Measurements from ENCODE around the gene UBE2H. TPM values are rescaled to one million over a fixed set of nuclear protein-coding genes. Genes with fewer than 3 reads are reported as not detected.
A peak's percentile ranks its signal among the peaks of the same experiment; 100 is the strongest.

UBE2H gene
- total RNA-seq, 2 donors from 2014 or later, result 77.9 to 84.2 TPM

DNA sequence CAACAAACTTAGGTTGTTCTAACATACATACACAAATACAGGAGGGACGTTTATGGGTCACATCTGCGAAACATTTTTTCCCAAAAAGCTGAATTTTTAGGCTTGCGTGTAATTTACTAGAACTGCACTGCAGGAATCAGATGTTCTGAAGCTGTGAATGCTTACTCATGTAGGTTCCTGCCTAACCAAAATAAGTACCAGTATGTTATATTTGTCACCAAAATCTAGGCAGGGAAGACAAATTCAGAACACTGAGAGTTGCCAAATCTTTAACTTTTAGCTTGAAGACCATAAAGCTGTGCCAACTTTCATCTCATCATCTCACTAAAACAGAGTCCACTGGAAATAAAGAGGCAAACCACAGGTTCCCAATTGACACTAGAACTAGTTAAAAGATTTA is 5.7 kb downstream of the UBE2H start:
- H3K27me3 Mint-ChIP-seq, result no peaks in the 10 kb centered on the region
- H3K27ac Mint-ChIP-seq, result peak overlapping the region; percentile 34

DNA sequence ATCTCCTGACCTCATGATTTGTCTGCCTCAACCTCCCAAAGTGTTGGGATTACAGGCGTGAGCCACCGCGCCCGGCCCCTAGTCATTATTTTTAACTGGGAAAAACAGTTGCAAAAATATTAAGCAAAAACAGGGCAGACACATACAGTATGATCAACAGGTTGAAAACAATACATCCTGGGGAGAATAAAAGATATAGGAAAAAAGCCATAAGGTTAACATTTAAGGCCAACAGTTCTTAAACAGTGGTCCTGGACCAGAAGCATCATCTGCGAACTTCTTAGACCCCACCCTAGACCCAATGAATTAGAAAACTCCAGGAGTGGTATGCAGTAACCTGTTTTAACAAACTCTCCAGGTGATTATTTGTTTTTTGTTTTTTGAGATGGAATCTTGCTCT is 6.5 kb downstream of the UBE2H start:
- H3K4me1 Mint-ChIP-seq, result peaks cover 4% of the 10 kb centered on the region
- peaks cover 5% of the 10 kb centered on the region for H3K36me3 Mint-ChIP-seq (ENCODE audit: low read depth)
- DNase-seq (no peak), ATAC-seq (no peak)
- H3K4me3 Mint-ChIP-seq, result no peak overlapping the region
- no peaks in the 10 kb centered on the region for H3K27me3 Mint-ChIP-seq
- H3K9me3 ChIP-seq (ENCODE audit: control insufficient read depth, low read length, poor library complexity, severe bottlenecking), result no peaks in the 10 kb centered on the region
- H3K27ac Mint-ChIP-seq, result peak overlapping the region; percentile 34

More for the DNA sequence above, 5.7 kb downstream of the UBE2H start:
- ATAC-seq (no peak), DNase-seq (no peak)
- Mint-ChIP-seq H3K4me1 (peaks cover 9% of the 10 kb centered on the region), H3K36me3 (ENCODE audit: low read depth) (peaks cover 5% of the 10 kb centered on the region), H3K4me3 (no peak overlapping the region)
- no peaks in the 10 kb centered on the region for H3K9me3 ChIP-seq (ENCODE audit: control insufficient read depth, low read length, poor library complexity, severe bottlenecking)

DNA sequence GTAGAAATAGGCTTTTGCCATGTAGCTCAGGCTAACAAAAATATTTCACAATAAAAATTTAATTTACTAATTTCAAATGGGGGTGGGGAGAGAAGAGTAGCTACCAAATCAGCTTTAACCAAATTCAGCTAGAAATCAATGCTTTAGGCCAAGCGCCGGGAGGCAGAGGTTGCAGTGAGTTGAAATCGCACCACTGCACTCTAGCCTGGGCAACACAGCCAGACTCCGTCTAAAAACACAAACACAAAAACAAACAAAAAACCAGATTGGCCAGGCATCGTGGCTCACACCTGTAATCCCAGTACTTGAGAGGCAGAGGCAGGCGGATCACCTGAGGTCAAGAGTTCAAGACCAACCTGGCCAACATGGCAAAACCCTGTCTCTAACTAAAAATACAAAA is 9.4 kb downstream of the UBE2H start:
- no peaks in the 10 kb centered on the region for H3K27me3 Mint-ChIP-seq
- no peak for ATAC-seq
- no peak overlapping the region for H3K27ac Mint-ChIP-seq
- peaks cover 5% of the 10 kb centered on the region for H3K36me3 Mint-ChIP-seq (ENCODE audit: low read depth)
- H3K9me3 ChIP-seq (ENCODE audit: control insufficient read depth, low read length, poor library complexity, severe bottlenecking), result no peaks in the 10 kb centered on the region
- no peak for DNase-seq
- H3K4me1 Mint-ChIP-seq, result peaks cover 10% of the 10 kb centered on the region
- H3K4me3 Mint-ChIP-seq, result no peak overlapping the region

DNA sequence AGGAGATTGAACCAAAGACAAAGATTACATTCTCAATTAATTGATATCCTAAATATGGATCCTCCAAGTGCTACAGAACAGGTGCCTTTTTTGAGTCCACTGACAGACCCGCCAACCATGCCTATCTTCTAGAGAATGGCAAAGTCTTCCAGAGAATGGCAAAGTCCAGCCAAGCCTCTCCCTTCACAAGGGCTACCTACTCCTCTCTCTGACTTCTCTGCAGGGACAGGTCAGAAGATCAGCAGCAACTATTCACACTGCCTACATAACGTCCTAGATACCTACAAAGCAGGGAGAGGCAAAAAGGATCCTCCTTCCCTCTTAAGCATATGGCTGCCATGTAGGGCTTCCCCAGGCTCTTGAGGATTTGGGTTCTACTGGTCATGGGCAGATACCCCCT is 12.4 kb downstream of the UBE2H start:
- ATAC-seq (no peak), DNase-seq (no peak)
- H3K27me3 Mint-ChIP-seq, result no peaks in the 10 kb centered on the region
- H3K36me3 Mint-ChIP-seq (ENCODE audit: low read depth), result peaks cover 5% of the 10 kb centered on the region
- no peak overlapping the region for H3K4me3 Mint-ChIP-seq
- peaks cover 15% of the 10 kb centered on the region for H3K4me1 Mint-ChIP-seq
- H3K27ac Mint-ChIP-seq, result peak overlapping the region; percentile 62
- no peaks in the 10 kb centered on the region for H3K9me3 ChIP-seq (ENCODE audit: control insufficient read depth, low read length, poor library complexity, severe bottlenecking)

- H3K27ac Mint-ChIP-seq, result peak overlapping the region; percentile 62
- DNase-seq, result no peak
- no peaks in the 10 kb centered on the region for H3K27me3 Mint-ChIP-seq
- no peak overlapping the region for H3K4me3 Mint-ChIP-seq
- peaks cover 13% of the 10 kb centered on the region for H3K4me1 Mint-ChIP-seq
- peaks cover 3% of the 10 kb centered on the region for H3K36me3 Mint-ChIP-seq (ENCODE audit: low read depth)
- no peaks in the 10 kb centered on the region for H3K9me3 ChIP-seq (ENCODE audit: control insufficient read depth, low read length, poor library complexity, severe bottlenecking)
- ATAC-seq, result no peak
These were observed 12.9 kb downstream of the UBE2H start for GRCh38 chr7:129939881-129940280.

DNA sequence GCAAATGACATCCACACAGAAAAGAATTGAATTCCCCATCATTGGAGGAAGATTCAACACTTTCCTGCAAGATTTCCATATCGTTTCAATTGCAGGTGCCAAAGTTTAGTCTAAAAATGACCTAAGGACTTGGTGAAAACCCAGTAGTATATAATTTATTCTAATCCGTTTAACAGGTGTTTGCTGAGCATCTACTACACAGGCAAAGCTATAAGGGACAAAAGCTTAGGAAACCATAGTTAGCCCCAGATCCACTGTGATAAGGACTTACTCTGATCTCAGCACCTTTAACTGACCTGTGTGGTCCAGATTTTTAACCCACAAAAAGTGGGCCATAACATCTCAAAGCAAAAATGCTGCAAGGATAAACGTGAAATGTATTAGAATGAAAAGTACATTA is 19.1 kb downstream of the UBE2H start:
- peaks cover 3% of the 10 kb centered on the region for H3K36me3 Mint-ChIP-seq (ENCODE audit: low read depth)
- DNase-seq (no peak), ATAC-seq (no peak)
- H3K27ac Mint-ChIP-seq, result no peak overlapping the region
- no peak overlapping the region for H3K4me3 Mint-ChIP-seq
- H3K9me3 ChIP-seq (ENCODE audit: control insufficient read depth, low read length, poor library complexity, severe bottlenecking), result no peaks in the 10 kb centered on the region
- H3K4me1 Mint-ChIP-seq, result peaks cover 8% of the 10 kb centered on the region
- no peaks in the 10 kb centered on the region for H3K27me3 Mint-ChIP-seq

DNA sequence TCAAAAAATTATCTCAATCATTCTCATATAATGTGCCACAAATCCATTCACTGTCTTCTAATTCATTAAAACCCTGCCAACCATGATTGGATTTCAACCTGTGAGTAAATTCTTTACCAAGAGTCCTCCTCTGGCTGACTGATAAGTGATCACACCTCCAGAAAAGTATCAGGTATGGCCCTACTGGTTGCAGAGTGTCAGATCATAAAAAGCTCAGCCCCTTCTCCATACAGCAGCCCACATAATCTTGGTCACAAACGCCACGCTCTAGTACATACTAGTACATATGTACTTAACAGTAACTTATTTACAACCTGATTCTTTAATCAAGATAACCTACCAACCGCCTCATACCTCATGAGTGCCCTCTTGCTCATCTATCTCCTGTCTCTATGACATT is 26.1 kb downstream of the UBE2H start:
- ATAC-seq, result no peak
- Mint-ChIP-seq H3K27me3 (no peaks in the 10 kb centered on the region), H3K36me3 (ENCODE audit: low read depth) (peaks cover 5% of the 10 kb centered on the region), H3K4me1 (peaks cover 20% of the 10 kb centered on the region), H3K4me3 (no peak overlapping the region), H3K27ac (no peak overlapping the region)
- no peak for DNase-seq
- H3K9me3 ChIP-seq (ENCODE audit: control insufficient read depth, low read length, poor library complexity, severe bottlenecking), result no peaks in the 10 kb centered on the region

DNA sequence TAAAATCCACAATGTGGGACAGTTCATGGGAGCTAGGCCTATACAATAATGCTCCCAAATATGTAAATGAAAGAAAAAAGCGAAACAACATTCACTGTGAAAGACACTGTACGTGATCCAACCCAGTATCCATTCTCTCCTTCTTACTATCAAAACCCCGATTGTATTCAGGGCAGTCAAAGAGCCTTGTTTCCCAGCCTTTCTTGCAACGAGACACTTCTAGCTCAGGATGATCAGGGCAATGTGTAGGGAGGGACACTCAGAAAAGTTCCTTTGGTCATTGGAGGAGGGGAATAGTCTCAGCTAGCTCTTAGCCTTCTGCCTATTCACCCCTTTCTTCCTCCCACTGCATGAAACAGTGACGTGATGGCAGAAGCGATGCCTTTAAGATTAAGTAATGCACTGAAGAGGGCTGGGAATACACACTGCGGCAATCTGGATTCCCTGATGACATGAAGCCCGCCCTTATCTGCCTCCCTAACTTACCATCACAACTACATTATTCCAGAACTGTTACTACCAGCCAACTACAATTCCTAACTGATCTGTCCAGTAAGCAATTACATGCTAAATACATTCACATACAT is 27.3 kb downstream of the UBE2H start:
- H3K4me1 Mint-ChIP-seq, result peaks cover 20% of the 10 kb centered on the region
- peaks cover 5% of the 10 kb centered on the region for H3K36me3 Mint-ChIP-seq (ENCODE audit: low read depth)
- no peak for ATAC-seq
- H3K9me3 ChIP-seq (ENCODE audit: control insufficient read depth, low read length, poor library complexity, severe bottlenecking), result no peaks in the 10 kb centered on the region
- DNase-seq, result no peak
- H3K27ac Mint-ChIP-seq, result no peak overlapping the region
- no peak overlapping the region for H3K4me3 Mint-ChIP-seq
- no peaks in the 10 kb centered on the region for H3K27me3 Mint-ChIP-seq

DNA sequence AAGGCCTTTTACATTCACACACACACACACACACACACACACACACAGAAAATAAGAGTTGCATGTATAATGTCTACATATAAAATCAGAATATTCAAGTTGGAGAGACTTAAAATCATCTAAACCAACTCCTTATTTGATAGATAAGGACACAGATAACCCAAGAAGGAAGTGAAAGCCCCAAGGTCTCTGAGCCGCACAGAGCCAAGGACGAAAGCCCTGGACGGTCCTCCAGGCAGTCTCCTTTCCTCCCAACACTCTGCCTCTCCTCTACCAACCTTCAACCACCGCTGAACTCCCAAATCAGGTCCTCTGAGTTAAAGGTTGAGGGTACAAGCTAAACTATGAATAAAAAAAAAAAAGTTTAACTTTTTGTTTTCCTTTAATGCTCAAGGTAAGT is 28.2 kb downstream of the UBE2H start:
- H3K4me1 Mint-ChIP-seq, result peaks cover 27% of the 10 kb centered on the region
- DNase-seq, result no peak
- no peaks in the 10 kb centered on the region for H3K27me3 Mint-ChIP-seq
- no peak for ATAC-seq
- H3K9me3 ChIP-seq (ENCODE audit: control insufficient read depth, low read length, poor library complexity, severe bottlenecking), result no peaks in the 10 kb centered on the region
- peak overlapping the region; percentile 39 for H3K27ac Mint-ChIP-seq
- no peak overlapping the region for H3K4me3 Mint-ChIP-seq
- H3K36me3 Mint-ChIP-seq (ENCODE audit: low read depth), result peaks cover 5% of the 10 kb centered on the region

DNA sequence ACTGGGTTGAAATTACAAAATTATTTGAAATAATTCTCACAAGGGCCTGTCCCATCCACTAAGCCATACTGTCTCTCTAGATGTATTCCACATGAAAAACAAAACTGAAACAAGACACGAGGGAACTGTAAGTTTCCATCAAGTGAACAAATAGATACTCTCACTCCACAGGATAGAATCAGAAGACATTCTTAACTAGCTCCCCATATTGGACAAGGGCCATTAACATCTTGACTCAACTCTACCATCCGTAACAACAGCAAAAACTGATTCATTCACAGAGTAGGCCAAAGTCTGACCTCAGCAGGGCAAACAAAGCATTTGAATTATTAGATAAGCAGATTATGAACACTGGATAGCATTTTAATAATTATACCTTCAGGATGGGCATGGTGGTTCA is 29.1 kb downstream of the UBE2H start:
- Mint-ChIP-seq H3K36me3 (ENCODE audit: low read depth) (peaks cover 6% of the 10 kb centered on the region), H3K4me1 (peaks cover 27% of the 10 kb centered on the region), H3K4me3 (peak overlapping the region; percentile 82), H3K27ac (peak overlapping the region; percentile 39), H3K27me3 (no peaks in the 10 kb centered on the region)
- no peaks in the 10 kb centered on the region for H3K9me3 ChIP-seq (ENCODE audit: control insufficient read depth, low read length, poor library complexity, severe bottlenecking)
- DNase-seq (no peak), ATAC-seq (no peak)

DNA sequence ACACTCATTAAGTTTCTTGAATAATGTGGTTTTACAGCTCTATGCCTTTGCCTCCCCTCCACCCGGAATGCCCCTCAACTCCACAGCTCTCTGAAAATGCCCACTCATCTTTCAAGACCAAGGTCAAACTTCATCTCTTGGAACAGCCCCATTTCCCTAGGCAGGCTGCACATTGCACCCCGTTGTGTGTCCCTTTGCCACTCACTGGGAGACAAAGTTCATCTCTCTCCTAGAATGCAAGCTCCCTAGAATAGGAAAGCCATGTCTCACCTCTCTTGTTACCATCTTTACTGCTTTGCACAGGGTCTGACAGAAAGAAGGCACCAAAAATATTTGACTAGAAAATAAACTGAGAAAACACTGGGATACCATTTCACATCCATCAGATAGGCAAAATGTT is 33.3 kb downstream of the UBE2H start:
- H3K27ac Mint-ChIP-seq, result no peak overlapping the region
- H3K4me3 Mint-ChIP-seq, result no peak overlapping the region
- ATAC-seq (no peak), DNase-seq (no peak)
- H3K36me3 Mint-ChIP-seq (ENCODE audit: low read depth), result peaks cover 6% of the 10 kb centered on the region
- H3K4me1 Mint-ChIP-seq, result peaks cover 41% of the 10 kb centered on the region
- no peaks in the 10 kb centered on the region for H3K9me3 ChIP-seq (ENCODE audit: control insufficient read depth, low read length, poor library complexity, severe bottlenecking)
- no peaks in the 10 kb centered on the region for H3K27me3 Mint-ChIP-seq

DNA sequence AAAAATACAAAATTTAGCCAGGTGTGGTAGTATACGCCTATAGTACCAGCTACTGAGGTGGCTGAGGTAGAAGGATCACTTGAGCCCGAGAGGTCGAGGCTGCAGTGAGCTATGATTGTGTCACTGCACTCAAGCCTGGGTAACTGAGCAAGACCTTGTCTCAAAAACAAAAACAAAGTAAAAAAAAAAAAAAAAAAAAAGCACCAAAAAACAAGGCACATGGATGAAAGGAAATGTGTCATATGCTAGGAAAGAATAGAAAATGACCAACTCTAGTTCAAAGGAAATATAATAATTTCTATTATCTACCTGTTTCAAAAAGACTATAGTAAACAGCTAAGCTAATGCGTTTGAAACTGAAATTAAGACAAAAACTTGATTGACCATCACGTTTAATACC is 33.8 kb downstream of the UBE2H start:
- H3K9me3 ChIP-seq (ENCODE audit: control insufficient read depth, low read length, poor library complexity, severe bottlenecking), result no peaks in the 10 kb centered on the region
- Mint-ChIP-seq H3K36me3 (ENCODE audit: low read depth) (peaks cover 6% of the 10 kb centered on the region), H3K27me3 (no peaks in the 10 kb centered on the region), H3K27ac (no peak overlapping the region), H3K4me3 (no peak overlapping the region), H3K4me1 (peaks cover 42% of the 10 kb centered on the region)
- DNase-seq (no peak), ATAC-seq (no peak)

GRCh38 chr7:129917934-129918333 is 34.8 kb downstream of the UBE2H start:
- DNase-seq (no peak), ATAC-seq (no peak)
- no peak overlapping the region for H3K27ac Mint-ChIP-seq
- peaks cover 41% of the 10 kb centered on the region for H3K4me1 Mint-ChIP-seq
- H3K27me3 Mint-ChIP-seq, result no peaks in the 10 kb centered on the region
- no peaks in the 10 kb centered on the region for H3K9me3 ChIP-seq (ENCODE audit: control insufficient read depth, low read length, poor library complexity, severe bottlenecking)
- no peak overlapping the region for H3K4me3 Mint-ChIP-seq
- H3K36me3 Mint-ChIP-seq (ENCODE audit: low read depth), result peaks cover 4% of the 10 kb centered on the region

GRCh38 chr7:129914536-129915272 is 38.1 kb downstream of the UBE2H start:
- peaks cover 9% of the 10 kb centered on the region for H3K36me3 Mint-ChIP-seq (ENCODE audit: low read depth)
- no peaks in the 10 kb centered on the region for H3K9me3 ChIP-seq (ENCODE audit: control insufficient read depth, low read length, poor library complexity, severe bottlenecking)
- peak overlapping the region; percentile 27 for H3K27ac Mint-ChIP-seq
- DNase-seq (no peak), ATAC-seq (no peak)
- peaks cover 49% of the 10 kb centered on the region for H3K4me1 Mint-ChIP-seq
- H3K27me3 Mint-ChIP-seq, result no peaks in the 10 kb centered on the region
- H3K4me3 Mint-ChIP-seq, result peak overlapping the region; percentile 56
